Stomach (tissue), 9 donors: Measurements from ENCODE around the gene OLIG3. TPM values are rescaled to one million over a fixed set of nuclear protein-coding genes. Genes with fewer than 3 reads are reported as not detected.

Experiments used
- DNase-seq, 2 donors: peaks; one replicate each; pipeline versions ENCODE4 v3.0.0 to v3.0.0-alpha.2; 2013 to 2019
- H3K27ac ChIP-seq, 5 donors: fragments of 200-600 bp in 4 of 5; sonication (generic) in 4 of 5; one replicate each; pipeline ENCODE4 v1.5.1; 2013 to 2019; ENCODE audit warnings: mild to moderate bottlenecking in 1 of 5, moderate library complexity in 1 of 5
- H3K27me3 ChIP-seq, 3 donors: fragments of 200-600 bp; sonication (generic); one replicate each; pipeline ENCODE4 v1.5.1; 2017 to 2019; ENCODE audit warnings: mixed run types in 1 of 3
- H3K36me3 ChIP-seq, 4 donors: fragments of 200-600 bp; sonication (generic); 1 replicate in 3 of 4; 2 replicates in 1 of 4; pipeline ENCODE4 v1.5.1; 2016 to 2019
- H3K4me1 ChIP-seq, 4 donors: fragments of 200-600 bp; sonication (generic); one replicate each; pipeline ENCODE4 v1.5.1; 2016 to 2019
- H3K4me3 ChIP-seq, 4 donors: fragments of 200-600 bp; sonication (generic) in 3 of 4; one replicate each; pipeline ENCODE4 v1.5.1; 2016 to 2019; ENCODE audit warnings: mild to moderate bottlenecking in 1 of 4
- H3K9me3 ChIP-seq, 4 donors: fragments of 200-600 bp; sonication (generic); one replicate each; pipeline ENCODE4 v1.5.1; 2016 to 2019
- CTCF ChIP-seq, 7 experiments: fragments of 450-650 bp in 4 of 7; fragments of 200-600 bp in 3 of 7; sonication (generic) in 3 of 7; IDR thresholded peaks; one replicate each; pipeline ENCODE4 v1.5.1; 2016 to 2019; ENCODE audit warnings: antibody characterized with exemption in 7 of 7, control low read depth in 2 of 7, mild to moderate bottlenecking in 1 of 7
- EP300 ChIP-seq: sonication (generic); formaldehyde crosslinking; IDR thresholded peaks from one replicate; pipeline ENCODE4 v1.6.1; 2017; ENCODE audit warnings: antibody characterized with exemption
- POLR2A ChIP-seq, 4 donors: fragments of 450-650 bp; IDR thresholded peaks; one replicate each; pipeline ENCODE4 v1.6.1; 2016; ENCODE audit warnings: antibody characterized with exemption in 4 of 4, control low read depth in 2 of 4, mild to moderate bottlenecking in 1 of 4, moderate library complexity in 1 of 4
- POLR2AphosphoS5 ChIP-seq, 3 donors: sonication (generic); formaldehyde crosslinking; IDR thresholded peaks; one replicate each; pipeline ENCODE4 v1.6.1; 2016; ENCODE audit warnings: antibody characterized with exemption in 3 of 3
- WGBS, 5 donors: extraction: QIAGEN DNeasy Blood & Tissue Kit in 3 of 5; methylation state at CpG; one replicate each; pipeline versions ENCODE4 v1.1.5 to v1.1.7; 2013 to 2018; 5-methylcytosine and 5-hydroxymethylcytosine counted together
- intact Hi-C: fragments of 100-400 bp; cut with DNase I; formaldehyde crosslinking; loops from one replicate; pipeline ENCODE4 v1.15.1; 2023; ENCODE audit warnings: low total_unique reads
- polyA plus RNA-seq, 3 donors: library from polyadenylated mRNA; stranded (reverse); fragments of 200-250 nt; gene quantifications; one replicate each; pipeline ENCODE4 v1.2.3, GENCODE V29; 2013
- total RNA-seq, 5 donors: library from RNA; depleted of rRNA; stranded (reverse); fragments of >200 nt; gene quantifications; one replicate each; pipeline versions ENCODE4 v1.1.0 to v1.2.3, GENCODE V29; 2014 to 2016
- donor health status: healthy with polysubstance abuse.
- donor health status: Bipolar disorder and iron deficiency.
- donor health status: healthy.

OLIG3 gene
- total and polyA plus RNA-seq, 8 donors, result not detected

GRCh38 chr6:137471986-137472385 is 22.2 kb downstream of the OLIG3 start:
- Histone ChIP-seq H3K9me3 (no peaks in the 10 kb centered on the region), H3K4me3 (no peak overlapping the region), H3K36me3 (no peaks in the 10 kb centered on the region), H3K4me1 (no peaks in the 10 kb centered on the region), H3K27ac (no peak overlapping the region), H3K27me3 (peaks cover 0 to 27% (median 0%) of the 10 kb centered on the region in 3 donors)
- no peak for TF ChIP-seq CTCF (IDR thresholded peaks at IDR 0.05)
- TF ChIP-seq POLR2AphosphoS5 (IDR thresholded peaks at IDR 0.05), result no peak
- TF ChIP-seq EP300, result no peak
- no peak for TF ChIP-seq POLR2A (IDR thresholded peaks at IDR 0.05)
- intact Hi-C loops, result no loop called here
- WGBS, 5 donors, result 73 to 85% (median 82%) methylated on average over 2 of the region's 2 CpGs
- DNase-seq, result no peak

- Histone ChIP-seq H3K27ac (no peak overlapping the region), H3K9me3 (no peaks in the 10 kb centered on the region), H3K36me3 (no peaks in the 10 kb centered on the region), H3K4me1 (no peaks in the 10 kb centered on the region), H3K4me3 (no peak overlapping the region), H3K27me3 (peaks cover 0 to 27% (median 0%) of the 10 kb centered on the region in 3 donors)
- 77 to 81% (median 79%) methylated on average over 5 of the region's 5 CpGs for WGBS, 5 donors
- no peak for DNase-seq
- intact Hi-C loops, result no loop called here
- TF ChIP-seq EP300 (no peak), CTCF (IDR thresholded peaks at IDR 0.05) (no peak), POLR2AphosphoS5 (IDR thresholded peaks at IDR 0.05) (no peak), POLR2A (IDR thresholded peaks at IDR 0.05) (no peak)
Observed at GRCh38 chr6:137471497-137471896, 22.7 kb downstream of the OLIG3 start.

- H3K4me3 ChIP-seq, result no peak overlapping the region
Observed at GRCh38 chr6:137467211-137467610, 27.0 kb downstream of the OLIG3 start.

GRCh38 chr6:137465378-137466009 is 28.7 kb downstream of the OLIG3 start:
- intact Hi-C loops, result no loop called here
- H3K27me3 ChIP-seq, result peaks cover 0 to 6% (median 0%) of the 10 kb centered on the region in 3 donors
- no peaks in the 10 kb centered on the region for H3K9me3 ChIP-seq
- 78 to 90% (median 82%) methylated on average over 7 of the region's 7 CpGs for WGBS, 5 donors
- no peaks in the 10 kb centered on the region for H3K4me1 ChIP-seq
- TF ChIP-seq POLR2AphosphoS5 (IDR thresholded peaks at IDR 0.05) (no peak), EP300 (no peak), POLR2A (IDR thresholded peaks at IDR 0.05) (no peak), CTCF (IDR thresholded peaks at IDR 0.05) (no peak)
- no peak for DNase-seq
- H3K36me3 ChIP-seq, result no peaks in the 10 kb centered on the region
- no peak overlapping the region for H3K4me3 ChIP-seq
- H3K27ac ChIP-seq, result no peak overlapping the region

More at GRCh38 chr6:137467211-137467610, 27.0 kb downstream of the OLIG3 start:
- Histone ChIP-seq H3K36me3 (no peaks in the 10 kb centered on the region), H3K9me3 (no peaks in the 10 kb centered on the region), H3K27ac (no peak overlapping the region), H3K4me1 (no peaks in the 10 kb centered on the region), H3K27me3 (peaks cover 0 to 8% (median 0%) of the 10 kb centered on the region in 3 donors)
- TF ChIP-seq CTCF (IDR thresholded peaks at IDR 0.05), result no peak
- no peak for TF ChIP-seq POLR2A (IDR thresholded peaks at IDR 0.05)
- TF ChIP-seq EP300, result no peak
- no peak for TF ChIP-seq POLR2AphosphoS5 (IDR thresholded peaks at IDR 0.05)
- no peak for DNase-seq
- WGBS, 5 donors, result 90 to 98% (median 95%) methylated on average over 6 of the region's 6 CpGs
- intact Hi-C loops, result no loop called here
